ENCODE results near the gene TTC27.
"Not testable (repeated sequence)": the region's sequence is repeated elsewhere in the genome, so short reads cannot be mapped to it uniquely, and the experiment has no call there.

Gene TTC27

GRCh38 chr2:32754676-32755075 is 126.8 kb downstream of the TTC27 start:
- DNase-seq: not testable (repeated sequence)

- no peak for DNase-seq
Observed at GRCh38 chr2:32755666-32756065, 127.8 kb downstream of the TTC27 start.

- DNase-seq: no peak
Observed at GRCh38 chr2:32756074-32756727, 128.4 kb downstream of the TTC27 start.

- DNase-seq: no peak
Observed at GRCh38 chr2:32758232-32758631, 130.4 kb downstream of the TTC27 start.

- peak in 2 of 56 donors; percentile 3 to 4 for DNase-seq
Observed at GRCh38 chr2:32760628-32761027, 132.8 kb downstream of the TTC27 start.

- no peak for DNase-seq
Observed at GRCh38 chr2:32768387-32769174, 140.7 kb downstream of the TTC27 start.

- DNase-seq: no peak
Observed at GRCh38 chr2:32770360-32770759, 142.5 kb downstream of the TTC27 start.

- peak in 15 of 56 donors; percentile 1 to 26 (median 4) for DNase-seq
Observed at GRCh38 chr2:32772638-32773447, 145.0 kb downstream of the TTC27 start.

- DNase-seq: no peak
Observed at GRCh38 chr2:32773448-32773808, 145.6 kb downstream of the TTC27 start.

- no peak for DNase-seq
Observed at GRCh38 chr2:32775954-32776353, 148.1 kb downstream of the TTC27 start.

GRCh38 chr2:32777714-32778113 is 149.9 kb downstream of the TTC27 start:
- no peak for DNase-seq

GRCh38 chr2:32780961-32781360 is 153.1 kb downstream of the TTC27 start:
- DNase-seq: no peak

GRCh38 chr2:32783469-32783868 is 155.6 kb downstream of the TTC27 start:
- DNase-seq: no peak

GRCh38 chr2:32783933-32784332 is 156.1 kb downstream of the TTC27 start:
- no peak for DNase-seq

GRCh38 chr2:32787207-32787606 is 159.4 kb downstream of the TTC27 start:
- DNase-seq: no peak

- peak in 1 of 56 donors; percentile 11 for DNase-seq
Observed at GRCh38 chr2:32788114-32788513, 160.3 kb downstream of the TTC27 start.

GRCh38 chr2:32792416-32792815 is 164.6 kb downstream of the TTC27 start:
- no peak for DNase-seq

- no peak for DNase-seq
Observed at GRCh38 chr2:32798829-32799228, 171.0 kb downstream of the TTC27 start.

GRCh38 chr2:32801741-32802140 is 173.9 kb downstream of the TTC27 start:
- no peak for DNase-seq

- DNase-seq: no peak
Observed at GRCh38 chr2:32802877-32803276, 175.0 kb downstream of the TTC27 start.

- DNase-seq: no peak
Observed at GRCh38 chr2:32804205-32804604, 176.4 kb downstream of the TTC27 start.

Measured in nucleus accumbens (tissue), 56 donors.